GM12865 (cell line): ENCODE results near the gene IGF2.

Source experiments
- DNase-seq: peaks from one replicate; pipeline ENCODE4 v3.0.0; 2010; ENCODE audit warnings: low read depth
- H3K4me3 ChIP-seq: 2 replicates; pipeline ENCODE4 v1.5.1; 2011; ENCODE audit warnings: mild to moderate bottlenecking, low read depth, low read length, control low read depth
- TF ChIP-seq, protein P1 (sequence below): IDR thresholded peaks from 2 replicates; pipeline ENCODE4 v1.5.1; 2011; ENCODE audit warnings: low read length, control low read depth, low read depth, inconsistent platforms; ENCODE audit not compliant: insufficient read depth; ENCODE audit errors: missing control alignments

IGF2 gene

DNA sequence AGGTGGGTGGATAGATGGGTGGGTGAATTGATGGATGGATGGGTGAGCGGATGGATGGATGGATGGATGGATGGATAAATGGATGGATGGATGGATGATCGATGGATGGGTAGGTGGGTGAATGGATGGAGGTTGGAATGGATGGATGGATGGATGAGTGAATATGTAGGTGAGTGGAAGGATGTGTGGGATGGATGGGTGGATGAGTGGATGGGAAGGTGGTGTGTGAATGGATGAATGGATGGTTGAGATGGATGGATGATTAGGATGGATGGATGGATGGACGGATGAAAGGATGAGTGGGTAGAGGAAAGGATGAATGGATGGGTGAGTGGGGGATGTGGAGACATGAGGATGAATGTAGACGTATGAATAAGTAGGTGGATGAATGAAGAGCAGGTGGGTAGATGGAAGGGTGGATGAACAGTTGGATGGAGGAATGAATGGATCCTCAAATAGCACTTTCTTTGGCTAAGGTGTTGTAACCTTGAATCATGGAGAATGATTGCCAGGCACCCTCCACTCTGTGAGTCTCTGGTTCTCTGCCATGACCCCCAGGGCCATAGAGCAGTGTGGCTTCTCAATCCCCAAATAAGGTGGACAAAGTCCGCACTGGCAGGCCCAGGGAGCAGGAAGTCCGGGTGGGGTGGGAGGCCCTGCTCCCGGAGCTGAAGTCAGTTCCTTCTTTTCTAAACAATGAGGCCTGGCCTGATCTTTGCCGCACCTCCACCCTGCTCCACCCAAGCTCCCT, 36.9 kb downstream of the IGF2 start:
- no peak for DNase-seq
- TF ChIP-seq, protein P1, sequence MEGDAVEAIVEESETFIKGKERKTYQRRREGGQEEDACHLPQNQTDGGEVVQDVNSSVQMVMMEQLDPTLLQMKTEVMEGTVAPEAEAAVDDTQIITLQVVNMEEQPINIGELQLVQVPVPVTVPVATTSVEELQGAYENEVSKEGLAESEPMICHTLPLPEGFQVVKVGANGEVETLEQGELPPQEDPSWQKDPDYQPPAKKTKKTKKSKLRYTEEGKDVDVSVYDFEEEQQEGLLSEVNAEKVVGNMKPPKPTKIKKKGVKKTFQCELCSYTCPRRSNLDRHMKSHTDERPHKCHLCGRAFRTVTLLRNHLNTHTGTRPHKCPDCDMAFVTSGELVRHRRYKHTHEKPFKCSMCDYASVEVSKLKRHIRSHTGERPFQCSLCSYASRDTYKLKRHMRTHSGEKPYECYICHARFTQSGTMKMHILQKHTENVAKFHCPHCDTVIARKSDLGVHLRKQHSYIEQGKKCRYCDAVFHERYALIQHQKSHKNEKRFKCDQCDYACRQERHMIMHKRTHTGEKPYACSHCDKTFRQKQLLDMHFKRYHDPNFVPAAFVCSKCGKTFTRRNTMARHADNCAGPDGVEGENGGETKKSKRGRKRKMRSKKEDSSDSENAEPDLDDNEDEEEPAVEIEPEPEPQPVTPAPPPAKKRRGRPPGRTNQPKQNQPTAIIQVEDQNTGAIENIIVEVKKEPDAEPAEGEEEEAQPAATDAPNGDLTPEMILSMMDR, result no peak
- H3K4me3 ChIP-seq, result no peak overlapping the region

DNA sequence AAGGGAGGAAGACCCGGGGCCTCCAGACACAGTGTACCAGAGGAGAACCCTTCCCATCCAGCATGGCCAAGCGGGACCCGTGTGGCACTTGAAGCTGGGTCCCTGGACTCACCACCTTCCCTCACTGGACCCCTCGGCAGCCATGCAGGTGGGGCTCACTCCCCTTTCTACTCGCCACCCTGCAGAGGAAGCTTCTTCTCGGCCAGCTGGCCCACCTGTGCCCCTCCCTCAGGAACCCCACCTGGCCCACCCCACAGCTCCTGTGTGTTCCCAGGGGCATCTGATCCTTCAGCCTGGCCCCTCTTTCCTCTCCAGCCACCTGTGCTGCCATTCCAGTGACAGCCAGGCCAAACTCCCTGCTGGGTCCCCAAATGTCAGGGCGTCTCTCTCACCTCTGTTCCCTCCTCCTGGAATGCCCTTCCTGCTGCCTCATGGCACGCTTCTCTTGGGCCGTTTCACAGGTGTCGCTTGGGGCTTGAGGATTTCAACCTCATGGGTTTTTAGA, 38.0 kb downstream of the IGF2 start:
- H3K4me3 ChIP-seq, result no peak overlapping the region
- DNase-seq, result no peak
- TF ChIP-seq, protein P1, result no peak

DNA sequence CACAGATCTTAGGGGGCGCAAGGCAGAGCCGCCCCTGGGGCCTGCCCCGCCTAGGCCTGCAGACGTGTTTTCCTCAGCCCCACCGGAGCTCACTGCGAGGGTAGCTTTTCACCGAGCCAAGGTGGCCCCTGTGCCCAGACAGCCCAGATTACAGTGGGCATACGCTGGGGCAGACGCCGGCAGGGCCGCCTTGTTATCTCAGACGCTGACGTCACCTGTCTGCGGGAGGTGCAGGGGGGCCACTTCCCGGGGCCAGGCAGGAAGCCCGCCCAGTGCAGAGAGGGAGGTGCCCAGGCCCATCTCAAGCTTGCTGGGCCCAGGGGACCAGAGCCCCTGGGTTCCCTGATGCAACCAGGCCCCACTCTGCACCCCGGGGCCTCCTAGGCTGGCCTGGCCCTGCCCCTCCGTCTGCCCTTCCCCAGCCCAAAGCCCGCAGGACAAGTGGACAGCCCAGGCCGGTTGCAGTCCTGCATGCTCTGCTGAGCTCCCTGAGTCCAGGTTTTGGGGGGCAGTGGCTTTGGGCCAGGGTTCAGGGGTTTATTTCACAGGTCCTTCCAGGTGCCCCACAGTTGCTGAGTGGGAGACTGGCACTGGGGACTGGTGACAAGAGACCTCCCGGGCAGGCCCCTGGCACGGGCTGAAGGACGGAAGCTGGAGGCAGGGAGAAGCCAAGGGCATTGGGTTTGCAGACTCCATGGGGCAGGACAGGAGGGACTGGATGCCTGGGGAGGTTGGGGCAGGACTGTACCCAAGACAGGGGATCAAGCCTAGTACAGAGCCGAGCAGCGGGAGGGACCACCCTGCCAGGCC, 38.6 kb downstream of the IGF2 start:
- no peak overlapping the region for H3K4me3 ChIP-seq
- no peak for DNase-seq
- TF ChIP-seq, protein P1, result no peak

DNA sequence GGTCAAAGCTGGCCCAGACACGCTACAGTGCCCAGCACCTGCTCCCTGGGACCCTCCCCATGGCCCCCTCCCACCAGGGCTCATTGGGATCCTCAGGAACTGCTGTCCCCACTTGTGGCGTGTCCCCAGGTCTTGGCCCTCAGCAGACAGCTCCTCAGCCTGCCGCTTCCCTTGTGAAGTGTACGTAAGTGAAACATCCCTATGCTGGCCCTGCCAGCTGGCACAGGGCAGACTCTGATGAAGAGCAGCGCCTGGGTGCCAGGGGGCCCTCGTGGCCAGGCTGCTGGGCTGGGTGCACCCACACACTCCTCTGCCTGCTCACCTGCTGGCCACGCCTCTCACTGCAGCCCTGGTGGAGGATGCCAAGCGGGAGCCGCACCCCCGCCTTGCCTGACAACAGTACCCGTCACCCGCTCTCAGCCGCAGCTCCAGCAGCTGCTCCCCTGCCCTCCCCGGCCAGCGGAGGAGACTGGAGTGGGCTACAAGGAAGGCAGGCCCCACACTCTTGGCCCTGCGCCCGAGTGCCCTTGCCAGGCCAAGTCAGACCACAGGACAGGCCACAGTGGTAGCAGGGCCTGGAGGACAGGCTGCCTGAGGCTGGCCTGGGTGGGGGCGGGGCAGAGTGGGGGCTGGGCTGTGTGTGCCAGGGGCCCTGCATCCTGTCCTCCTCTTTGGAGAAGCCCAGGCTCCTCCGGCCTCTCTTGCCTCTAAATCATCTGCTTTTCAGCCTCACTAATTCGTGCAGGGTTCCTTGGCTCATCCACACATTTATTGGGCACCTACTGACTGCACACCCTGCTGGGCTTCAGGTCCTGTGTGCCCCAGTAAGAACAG, 39.5 kb downstream of the IGF2 start:
- DNase-seq, result no peak
- TF ChIP-seq, protein P1, result no peak
- no peak overlapping the region for H3K4me3 ChIP-seq

DNA sequence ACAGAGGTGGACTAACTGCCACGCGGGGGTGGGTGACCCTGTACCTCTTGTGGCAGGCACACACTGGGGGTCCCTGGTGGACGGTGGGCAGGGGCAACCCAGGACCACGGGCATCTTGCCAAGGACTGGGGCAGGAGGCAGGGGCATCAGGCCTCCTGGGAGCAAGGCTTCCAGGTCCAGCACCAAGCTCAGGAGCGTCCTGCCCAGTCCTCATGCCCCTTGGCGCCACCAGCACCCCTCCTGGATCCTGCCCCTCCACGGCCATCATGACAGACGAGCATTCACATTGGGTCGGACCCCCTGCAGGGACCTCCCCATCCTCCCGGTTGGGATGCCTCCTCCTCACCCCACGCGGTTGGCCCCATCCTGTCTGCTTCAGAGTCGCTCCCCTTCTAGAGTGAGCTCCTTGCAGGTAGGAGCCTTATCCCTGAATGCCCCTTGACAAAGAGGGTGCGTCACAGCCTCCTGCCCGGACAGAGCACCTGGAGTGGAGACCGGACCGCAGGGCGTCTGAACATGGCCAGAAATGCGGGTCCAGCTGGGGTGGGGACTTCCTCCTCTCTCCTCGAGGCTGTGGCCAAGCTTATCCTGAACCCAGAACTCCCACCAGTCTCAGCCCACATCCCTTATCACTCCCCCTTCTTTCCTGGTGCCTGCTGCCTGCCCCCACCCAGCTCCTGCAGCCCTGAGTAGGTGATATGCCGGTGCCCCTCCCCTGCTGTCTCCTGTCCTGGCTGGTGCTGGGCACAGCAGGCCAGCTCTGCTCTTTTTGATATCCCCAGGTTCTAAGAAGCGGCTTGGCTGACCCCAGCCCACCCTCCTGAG, 40.3 kb downstream of the IGF2 start:
- DNase-seq, result no peak
- TF ChIP-seq, protein P1, result no peak
- H3K4me3 ChIP-seq, result no peak overlapping the region
